ENCODE data around the gene SERF1A.
"Not testable (repeated sequence)": the region's sequence is repeated elsewhere in the genome, so short reads cannot be mapped to it uniquely, and the experiment has no call there.

DNA sequence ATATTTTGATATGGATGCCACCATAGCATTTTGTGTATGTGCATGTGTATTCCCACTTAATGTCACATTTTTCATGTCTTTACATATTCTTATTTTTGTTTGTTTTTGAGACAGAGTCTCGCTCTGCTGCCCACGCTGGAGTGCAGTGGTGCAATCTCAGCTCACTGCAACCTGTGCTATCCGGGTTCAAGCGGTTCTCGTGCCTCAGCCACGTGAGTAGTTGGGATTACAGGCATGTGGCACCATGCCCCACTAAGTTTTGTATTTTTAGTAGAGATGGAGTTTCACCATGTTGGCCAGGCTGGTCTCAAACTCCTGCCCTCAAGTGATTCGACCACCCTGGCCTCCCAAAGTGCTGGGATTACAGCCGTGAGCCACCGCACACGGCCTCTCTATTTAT lies 52.6 kb downstream of the SERF1A start:
- not testable (repeated sequence) for TF ChIP-seq POLR2A (IDR thresholded peaks at IDR 0.05)
- TF ChIP-seq, protein P1, sequence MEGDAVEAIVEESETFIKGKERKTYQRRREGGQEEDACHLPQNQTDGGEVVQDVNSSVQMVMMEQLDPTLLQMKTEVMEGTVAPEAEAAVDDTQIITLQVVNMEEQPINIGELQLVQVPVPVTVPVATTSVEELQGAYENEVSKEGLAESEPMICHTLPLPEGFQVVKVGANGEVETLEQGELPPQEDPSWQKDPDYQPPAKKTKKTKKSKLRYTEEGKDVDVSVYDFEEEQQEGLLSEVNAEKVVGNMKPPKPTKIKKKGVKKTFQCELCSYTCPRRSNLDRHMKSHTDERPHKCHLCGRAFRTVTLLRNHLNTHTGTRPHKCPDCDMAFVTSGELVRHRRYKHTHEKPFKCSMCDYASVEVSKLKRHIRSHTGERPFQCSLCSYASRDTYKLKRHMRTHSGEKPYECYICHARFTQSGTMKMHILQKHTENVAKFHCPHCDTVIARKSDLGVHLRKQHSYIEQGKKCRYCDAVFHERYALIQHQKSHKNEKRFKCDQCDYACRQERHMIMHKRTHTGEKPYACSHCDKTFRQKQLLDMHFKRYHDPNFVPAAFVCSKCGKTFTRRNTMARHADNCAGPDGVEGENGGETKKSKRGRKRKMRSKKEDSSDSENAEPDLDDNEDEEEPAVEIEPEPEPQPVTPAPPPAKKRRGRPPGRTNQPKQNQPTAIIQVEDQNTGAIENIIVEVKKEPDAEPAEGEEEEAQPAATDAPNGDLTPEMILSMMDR (IDR thresholded peaks at IDR 0.05) = not testable (repeated sequence)
